GM12878 (cell line): Measurements from ENCODE around the gene PHPT1. TPM values are rescaled to one million over a fixed set of nuclear protein-coding genes. Genes with fewer than 3 reads are reported as not detected.

Source experiments
- ASH2L ChIP-seq: fragments of 300-600, 200-600 bp; sonication (generic); IDR thresholded peaks from 2 replicates; pipeline ENCODE4 v1.6.1; 2017; ENCODE audit warnings: low read depth, mild to moderate bottlenecking, borderline replicate concordance
- ATF2 ChIP-seq: IDR thresholded peaks from 2 replicates; pipeline ENCODE4 v1.6.1; 2012; ENCODE audit warnings: low read length, inconsistent platforms
- BACH1 ChIP-seq: fragments of 450-650 bp; IDR thresholded peaks from 2 replicates; pipeline ENCODE4 v1.6.1; 2017; ENCODE audit warnings: mild to moderate bottlenecking, borderline replicate concordance
- EGR1 ChIP-seq, 2 experiments: IDR thresholded peaks; 1 replicate in 1 of 2; 2 replicates in 1 of 2; pipeline ENCODE4 v1.6.1; 2011 to 2012; ENCODE audit warnings: low read depth in 2 of 2, low read length in 2 of 2, borderline replicate concordance in 1 of 2, mild to moderate bottlenecking in 1 of 2, moderate library complexity in 1 of 2
- ESRRA ChIP-seq: IDR thresholded peaks from 2 replicates; pipeline ENCODE4 v1.6.1; 2012; ENCODE audit warnings: mild to moderate bottlenecking, low read length, improper control_type of control experiment
- FOXK2 ChIP-seq: fragments of 450-650 bp; IDR thresholded peaks from 2 replicates; pipeline ENCODE4 v1.6.1; 2017; ENCODE audit warnings: mild to moderate bottlenecking, moderate library complexity
- IKZF1 ChIP-seq: fragments of 450-650 bp; conservative IDR thresholded peaks from 2 replicates; pipeline ENCODE4 v1.6.1; 2017; ENCODE audit warnings: antibody characterized with exemption, mild to moderate bottlenecking
- KDM1A ChIP-seq: fragments of 200-600 bp; sonication (generic); IDR thresholded peaks from 2 replicates; pipeline ENCODE4 v1.6.1; 2016; ENCODE audit warnings: borderline replicate concordance
- NFYA ChIP-seq: IDR thresholded peaks from 2 replicates; pipeline ENCODE4 v1.6.1; 2011; ENCODE audit warnings: low read depth, mild to moderate bottlenecking, low read length, improper control_type of control experiment, borderline replicate concordance
- NKRF ChIP-seq: fragments of 450-650 bp; conservative IDR thresholded peaks from 2 replicates; pipeline ENCODE4 v1.6.1; 2017; ENCODE audit warnings: mild to moderate bottlenecking, moderate library complexity
- RCOR1 ChIP-seq: conservative IDR thresholded peaks from 2 replicates; pipeline ENCODE4 v1.6.1; 2012; ENCODE audit warnings: low read depth, low read length, improper control_type of control experiment
- RUNX3 ChIP-seq: IDR thresholded peaks from 2 replicates; pipeline ENCODE4 v1.6.1; 2012; ENCODE audit warnings: low read length, inconsistent platforms
- SREBF1 ChIP-seq: IDR thresholded peaks from 2 replicates; pipeline ENCODE4 v1.6.1; 2012; ENCODE audit warnings: mild to moderate bottlenecking, low read length
- STAT3 ChIP-seq: IDR thresholded peaks from 2 replicates; pipeline ENCODE4 v1.6.1; 2011; ENCODE audit warnings: low read depth, low read length, improper control_type of control experiment
- ZBTB33 ChIP-seq: fragments of 450-650 bp; IDR thresholded peaks from 2 replicates; pipeline ENCODE4 v1.6.1; 2017; ENCODE audit warnings: mild to moderate bottlenecking
- polyA plus RNA-seq, 11 experiments: library from polyadenylated mRNA; depleted of rRNA in 4 of 11; unstranded in 6 of 11; stranded (reverse) in 5 of 11; fragments of >200 nt; fragmentation: Nextera tagmentation in 4 of 11; fragmentation: Illumina TruSeq in 1 of 11; extraction: Ambion mirVana in 4 of 11; extraction: Trizol in 1 of 11; gene quantifications; 1 replicate in 1 of 11; 2 replicates in 10 of 11; pipeline versions ENCODE4 v1.2.1 to v1.2.3, GENCODE V29; 2011 to 2016; ENCODE audit warnings: inconsistent platforms in 2 of 11, missing spikeins in 2 of 11, low read depth in 1 of 11
- total RNA-seq, 4 experiments: library from RNA; depleted of rRNA in 3 of 4; stranded (reverse); fragments of >200 nt in 3 of 4; fragmentation: Illumina TruSeq in 1 of 4; extraction: Trizol in 1 of 4; gene quantifications; 2 replicates each; pipeline versions ENCODE4 v1.2.1 to v1.2.3, GENCODE V29; 2013 to 2021
- TF ChIP-seq, protein P1 (sequence below): fragments of 450-650 bp; IDR thresholded peaks from 2 replicates; pipeline ENCODE4 v1.6.1; 2014; ENCODE audit warnings: mild to moderate bottlenecking
- TF ChIP-seq, protein P2 (sequence below): IDR thresholded peaks from 2 replicates; pipeline ENCODE4 v1.6.1; 2012; ENCODE audit warnings: mild to moderate bottlenecking, low read depth, low read length
- TF ChIP-seq, protein P3 (sequence below): IDR thresholded peaks from 2 replicates; pipeline ENCODE4 v1.6.1; 2012; ENCODE audit warnings: low read depth, low read length, improper control_type of control experiment

Gene PHPT1
- total and polyA plus RNA-seq, 10 of the 15 experiments (the other 5 are each of a cell fraction or from before 2014, with no cell fraction given), result 56.2 to 323 (median 140) TPM

DNA sequence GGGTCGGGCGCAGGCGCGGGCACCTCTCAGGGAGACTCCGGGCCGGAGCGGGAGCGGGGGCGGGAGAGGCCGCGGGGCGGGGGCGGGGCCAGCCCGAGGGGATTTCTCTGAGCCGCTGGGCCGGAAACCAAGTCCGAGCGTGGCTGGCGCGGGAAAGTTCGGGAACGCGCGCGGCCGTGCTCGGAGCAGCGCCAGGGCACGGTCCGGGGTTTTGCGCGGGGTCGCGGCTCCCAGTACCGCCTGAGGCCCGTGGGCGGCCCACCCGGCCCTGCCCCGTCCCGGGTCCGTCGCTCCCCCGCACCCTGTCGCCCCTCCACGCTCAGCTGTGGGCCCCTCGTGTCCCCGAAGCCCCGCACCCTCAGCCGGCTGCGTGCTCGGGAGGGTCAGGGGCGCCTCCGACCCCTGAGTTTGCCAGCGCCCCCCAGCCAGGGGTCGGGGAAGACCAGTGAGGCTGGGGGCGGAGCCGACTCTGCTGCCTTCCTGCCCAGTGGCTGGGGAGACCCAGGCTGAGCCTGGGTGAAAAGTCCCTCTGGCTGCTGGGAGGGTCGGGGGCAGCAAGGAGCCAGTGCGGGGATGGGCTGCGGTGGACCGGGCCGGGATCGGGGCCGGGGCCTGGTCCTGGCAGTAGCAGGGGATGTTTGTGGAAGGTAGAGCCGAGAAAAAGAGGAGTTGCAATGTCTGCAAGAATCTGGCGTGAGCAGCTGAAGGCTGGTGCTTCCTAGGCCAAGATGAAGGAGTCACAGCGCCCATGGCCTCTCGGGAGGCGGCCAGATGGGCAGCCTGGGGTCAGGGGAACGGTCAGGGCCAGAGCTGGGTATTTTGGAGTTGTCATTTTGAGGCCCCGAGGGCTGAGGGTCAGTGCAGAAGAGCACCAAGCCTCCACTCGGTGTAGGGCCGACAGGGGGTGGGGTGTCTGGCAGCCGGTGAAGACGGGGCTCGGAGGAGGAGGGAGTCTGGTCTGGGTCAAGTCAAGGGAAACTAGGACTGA lies 37.7 kb downstream of the PHPT1 start (continued):
- TF ChIP-seq, protein P1, sequence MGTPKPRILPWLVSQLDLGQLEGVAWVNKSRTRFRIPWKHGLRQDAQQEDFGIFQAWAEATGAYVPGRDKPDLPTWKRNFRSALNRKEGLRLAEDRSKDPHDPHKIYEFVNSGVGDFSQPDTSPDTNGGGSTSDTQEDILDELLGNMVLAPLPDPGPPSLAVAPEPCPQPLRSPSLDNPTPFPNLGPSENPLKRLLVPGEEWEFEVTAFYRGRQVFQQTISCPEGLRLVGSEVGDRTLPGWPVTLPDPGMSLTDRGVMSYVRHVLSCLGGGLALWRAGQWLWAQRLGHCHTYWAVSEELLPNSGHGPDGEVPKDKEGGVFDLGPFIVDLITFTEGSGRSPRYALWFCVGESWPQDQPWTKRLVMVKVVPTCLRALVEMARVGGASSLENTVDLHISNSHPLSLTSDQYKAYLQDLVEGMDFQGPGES, result no peak
- TF ChIP-seq RCOR1 (no peak), STAT3 (no peak), ASH2L (no peak), ATF2 (no peak), ZBTB33 (no peak), BACH1 (peak; percentile 91), EGR1 (IDR thresholded peaks at IDR 0.05; ENCODE audit: borderline replicate concordance in 1 of 2, low read depth in 2 of 2, low read length in 2 of 2) (peak in 1 of 2 experiments; percentile 58; a peak in 1 of 3 replicates), IKZF1 (peak; percentile 21), FOXK2 (no peak), RUNX3 (no peak), KDM1A (no peak), ESRRA (no peak), SREBF1 (no peak), NKRF (peak; percentile 80), NFYA (no peak)
- TF ChIP-seq, protein P2, sequence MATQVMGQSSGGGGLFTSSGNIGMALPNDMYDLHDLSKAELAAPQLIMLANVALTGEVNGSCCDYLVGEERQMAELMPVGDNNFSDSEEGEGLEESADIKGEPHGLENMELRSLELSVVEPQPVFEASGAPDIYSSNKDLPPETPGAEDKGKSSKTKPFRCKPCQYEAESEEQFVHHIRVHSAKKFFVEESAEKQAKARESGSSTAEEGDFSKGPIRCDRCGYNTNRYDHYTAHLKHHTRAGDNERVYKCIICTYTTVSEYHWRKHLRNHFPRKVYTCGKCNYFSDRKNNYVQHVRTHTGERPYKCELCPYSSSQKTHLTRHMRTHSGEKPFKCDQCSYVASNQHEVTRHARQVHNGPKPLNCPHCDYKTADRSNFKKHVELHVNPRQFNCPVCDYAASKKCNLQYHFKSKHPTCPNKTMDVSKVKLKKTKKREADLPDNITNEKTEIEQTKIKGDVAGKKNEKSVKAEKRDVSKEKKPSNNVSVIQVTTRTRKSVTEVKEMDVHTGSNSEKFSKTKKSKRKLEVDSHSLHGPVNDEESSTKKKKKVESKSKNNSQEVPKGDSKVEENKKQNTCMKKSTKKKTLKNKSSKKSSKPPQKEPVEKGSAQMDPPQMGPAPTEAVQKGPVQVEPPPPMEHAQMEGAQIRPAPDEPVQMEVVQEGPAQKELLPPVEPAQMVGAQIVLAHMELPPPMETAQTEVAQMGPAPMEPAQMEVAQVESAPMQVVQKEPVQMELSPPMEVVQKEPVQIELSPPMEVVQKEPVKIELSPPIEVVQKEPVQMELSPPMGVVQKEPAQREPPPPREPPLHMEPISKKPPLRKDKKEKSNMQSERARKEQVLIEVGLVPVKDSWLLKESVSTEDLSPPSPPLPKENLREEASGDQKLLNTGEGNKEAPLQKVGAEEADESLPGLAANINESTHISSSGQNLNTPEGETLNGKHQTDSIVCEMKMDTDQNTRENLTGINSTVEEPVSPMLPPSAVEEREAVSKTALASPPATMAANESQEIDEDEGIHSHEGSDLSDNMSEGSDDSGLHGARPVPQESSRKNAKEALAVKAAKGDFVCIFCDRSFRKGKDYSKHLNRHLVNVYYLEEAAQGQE, result no peak
- TF ChIP-seq, protein P3, sequence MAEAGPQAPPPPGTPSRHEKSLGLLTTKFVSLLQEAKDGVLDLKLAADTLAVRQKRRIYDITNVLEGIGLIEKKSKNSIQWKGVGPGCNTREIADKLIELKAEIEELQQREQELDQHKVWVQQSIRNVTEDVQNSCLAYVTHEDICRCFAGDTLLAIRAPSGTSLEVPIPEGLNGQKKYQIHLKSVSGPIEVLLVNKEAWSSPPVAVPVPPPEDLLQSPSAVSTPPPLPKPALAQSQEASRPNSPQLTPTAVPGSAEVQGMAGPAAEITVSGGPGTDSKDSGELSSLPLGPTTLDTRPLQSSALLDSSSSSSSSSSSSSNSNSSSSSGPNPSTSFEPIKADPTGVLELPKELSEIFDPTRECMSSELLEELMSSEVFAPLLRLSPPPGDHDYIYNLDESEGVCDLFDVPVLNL, result 0 out of 2 replicates have a peak, but pooled peaks have one; percentile 31
